PC-3 (cell line): ENCODE results near the gene TFAM. TPM values are rescaled to one million over a fixed set of nuclear protein-coding genes. Genes with fewer than 3 reads are reported as not detected.

Source experiments
- ATAC-seq: fragments of 200-7000 bp; cut with Tn5 transposase; 2 replicates; pipeline ENCODE4 v1.9.1; 2020; ENCODE audit warnings: mild to moderate bottlenecking, moderate library complexity
- BruUV-seq: library from RNA; stranded (reverse); fragments of 400-500 nt; replicated peaks from 2 replicates; lab custom pipeline; 2021; lab: Mats Ljungman, UMichigan
- CTCF ChIA-PET: fragments of 300-600 bp; sonication (Branson Sonifier 250); formaldehyde crosslinking; loops from one replicate; lab custom pipeline; 2022; ENCODE audit warnings: antibody characterized with exemption; lab: Charles Lee
- POLR2A ChIA-PET: fragments of 300-600 bp; sonication (Branson Sonifier 250); formaldehyde crosslinking; loops from one replicate; lab custom pipeline; 2022; ENCODE audit warnings: antibody characterized with exemption; ENCODE audit not compliant: unreplicated experiment; lab: Charles Lee
- DNase-seq: peaks from one replicate; pipeline ENCODE4 v3.0.0-alpha.2; 2015
- H2AFZ ChIP-seq: fragments of 300-600 bp; sonication (generic); 2 replicates; pipeline ENCODE4 v1.6.0; 2016; ENCODE audit warnings: antibody characterized with exemption, low read length
- H3F3A ChIP-seq: fragments of 300-600 bp; sonication (generic); one replicate; pipeline ENCODE4 v1.6.0; 2017; ENCODE audit warnings: antibody characterized with exemption, low read length, control low read depth, mild to moderate bottlenecking; ENCODE audit not compliant: unreplicated experiment
- H3K27ac ChIP-seq: fragments of 300-600 bp; sonication (generic); 2 replicates; pipeline ENCODE4 v1.5.1; 2016; ENCODE audit warnings: mild to moderate bottlenecking, low read length
- H3K27me3 ChIP-seq: fragments of 300-600 bp; sonication (generic); 2 replicates; pipeline ENCODE4 v1.6.1; 2016; ENCODE audit warnings: low read length, mixed read lengths
- H3K36me3 ChIP-seq: fragments of 300-600 bp; sonication (generic); 2 replicates; pipeline ENCODE4 v1.6.1; 2016; ENCODE audit warnings: low read depth, mixed run types, low read length, mixed read lengths
- H3K4me1 ChIP-seq: fragments of 300-600 bp; sonication (generic); 2 replicates; pipeline ENCODE4 v1.5.1; 2016; ENCODE audit warnings: low read length; ENCODE audit not compliant: insufficient read depth
- H3K4me2 ChIP-seq: fragments of 300-600 bp; sonication (generic); 2 replicates; pipeline ENCODE4 v1.6.0; 2016; ENCODE audit warnings: low read length
- H3K4me3 ChIP-seq: fragments of 300-600 bp; sonication (generic); 2 replicates; pipeline ENCODE4 v1.5.1; 2016; ENCODE audit warnings: mild to moderate bottlenecking, low read length, mixed read lengths
- H3K79me2 ChIP-seq: fragments of 300-600 bp; sonication (generic); 2 replicates; pipeline ENCODE4 v1.6.1; 2017; ENCODE audit warnings: low read length, mixed read lengths
- H3K9ac ChIP-seq: fragments of 300-600 bp; sonication (generic); 2 replicates; pipeline ENCODE4 v1.6.0; 2016; ENCODE audit warnings: mild to moderate bottlenecking, low read length
- H3K9me2 ChIP-seq: fragments of 300-600 bp; sonication (generic); replicated peaks from 2 replicates; pipeline ENCODE4 v1.6.1; 2016; ENCODE audit warnings: mixed run types, low read length, mixed read lengths
- H3K9me3 ChIP-seq: fragments of 300-600 bp; sonication (generic); 2 replicates; pipeline ENCODE4 v1.6.1; 2016; ENCODE audit warnings: low read length, mixed read lengths
- H4K20me1 ChIP-seq: fragments of 300-600 bp; sonication (generic); 2 replicates; pipeline ENCODE4 v1.6.1; 2016; ENCODE audit warnings: low read length, mixed read lengths
- CTCF ChIP-seq: fragments of 300-600 bp; sonication (generic); conservative IDR thresholded peaks from 2 replicates; pipeline ENCODE4 v1.5.1; 2017; ENCODE audit warnings: antibody characterized with exemption, low read depth, mild to moderate bottlenecking, low read length
- EZH2 ChIP-seq: fragments of 300-600 bp; sonication (generic); IDR thresholded peaks from one replicate; pipeline ENCODE4 v1.6.1; 2017; ENCODE audit warnings: antibody characterized with exemption, mild to moderate bottlenecking, low read length; ENCODE audit not compliant: unreplicated experiment
- EZH2phosphoT487 ChIP-seq: fragments of 300-600 bp; sonication (generic); IDR thresholded peaks from 2 replicates; pipeline ENCODE4 v1.6.1; 2018; ENCODE audit warnings: mild to moderate bottlenecking, antibody characterized with exemption, low read length, borderline replicate concordance
- intact Hi-C: fragments of 100-400 bp; cut with micrococcal nuclease; formaldehyde crosslinking; loops from 2 replicates; pipeline ENCODE4 v1.9.0; 2023
- total RNA-seq: library from RNA; depleted of rRNA; stranded (reverse); fragments of >200 nt; gene quantifications from 2 replicates; pipeline ENCODE4 v1.2.3, GENCODE V29; 2014

The TFAM gene
- total RNA-seq, 1 experiment from 2014 or later = 121 TPM

- TF ChIP-seq CTCF = no peak
- TF ChIP-seq EZH2 = no peak
- TF ChIP-seq EZH2phosphoT487 = no peak
- Histone ChIP-seq H3K4me1 (peaks cover 18% of the 10 kb centered on the region), H3K9me2 (no peaks in the 10 kb centered on the region), H3K9ac (no peak overlapping the region), H3K9me3 (no peaks in the 10 kb centered on the region), H4K20me1 (no peaks in the 10 kb centered on the region), H3K79me2 (no peaks in the 10 kb centered on the region), H3K27me3 (no peaks in the 10 kb centered on the region), H3K4me3 (no peak overlapping the region), H3K27ac (no peak overlapping the region), H3K4me2 (no peak overlapping the region), H3F3A (no peaks in the 10 kb centered on the region), H2AFZ (no peak overlapping the region), H3K36me3 (peaks cover 31% of the 10 kb centered on the region)
- DNase-seq (peak; percentile 34), ATAC-seq (peak; percentile 23; the same call in 1 of the 2 replicates)
- POLR2A ChIA-PET = no interaction called here
- BruUV-seq = no TSS peak
- intact Hi-C loops = no loop called here
- CTCF ChIA-PET = interaction anchor here (0.7 kb wide), 1 partner anchor 75 kb away, joined by 4 read pairs; no protein-coding TSS in a partner anchor
Measured at GRCh38 chr10:58399410-58399809, 14.2 kb downstream of the TFAM start.

- Histone ChIP-seq H3K27ac (peak overlapping the region; percentile 13; the same call in 1 of the 2 replicates), H3K9ac (no peak overlapping the region), H3K9me2 (no peaks in the 10 kb centered on the region), H3K36me3 (peaks cover 21% of the 10 kb centered on the region), H3K4me2 (no peak overlapping the region), H3K79me2 (no peaks in the 10 kb centered on the region), H4K20me1 (no peaks in the 10 kb centered on the region), H3K4me1 (peaks cover 18% of the 10 kb centered on the region), H3K27me3 (no peaks in the 10 kb centered on the region), H3K4me3 (no peak overlapping the region), H3K9me3 (no peaks in the 10 kb centered on the region), H3F3A (no peaks in the 10 kb centered on the region), H2AFZ (no peak overlapping the region)
- TF ChIP-seq CTCF = no peak
- no peak for TF ChIP-seq EZH2phosphoT487
- no peak for TF ChIP-seq EZH2
- ATAC-seq = peak; percentile 97
- CTCF ChIA-PET = interaction anchor here (0.7 kb wide), 3 partner anchors 109 to 711 kb away, joined by 3 to 4 read pairs (median 3); no protein-coding TSS in a partner anchor
- intact Hi-C loops = no loop called here
- DNase-seq = peak; percentile 81
- BruUV-seq = no TSS peak
- POLR2A ChIA-PET = no interaction called here
Measured at GRCh38 chr10:58400609-58401008, 15.4 kb downstream of the TFAM start.

- Histone ChIP-seq H4K20me1 (no peaks in the 10 kb centered on the region), H2AFZ (no peak overlapping the region), H3K27ac (no peak overlapping the region), H3K79me2 (no peaks in the 10 kb centered on the region), H3K4me2 (no peak overlapping the region), H3F3A (no peaks in the 10 kb centered on the region), H3K36me3 (no peaks in the 10 kb centered on the region), H3K4me1 (peaks cover 16% of the 10 kb centered on the region), H3K9me3 (no peaks in the 10 kb centered on the region), H3K9me2 (no peaks in the 10 kb centered on the region), H3K4me3 (no peak overlapping the region), H3K27me3 (no peaks in the 10 kb centered on the region), H3K9ac (no peak overlapping the region)
- BruUV-seq = no TSS peak
- no peak for ATAC-seq
- intact Hi-C loops = no loop called here
- no peak for TF ChIP-seq CTCF
- TF ChIP-seq EZH2 = no peak
- TF ChIP-seq EZH2phosphoT487 = no peak
- no peak for DNase-seq
- ChIA-PET POLR2A (no interaction called here), CTCF (no interaction called here)
Measured at GRCh38 chr10:58404001-58404400, 18.8 kb downstream of the TFAM start.
